HL-60 (cell line): ENCODE results near the gene SPATA31D1.

Experiments
- DNase-seq, 2 experiments: peaks; one replicate each; pipeline ENCODE4 v3.0.0-alpha.2; 2010 to 2020; ENCODE audit warnings: low read depth in 1 of 2, low spot score in 1 of 2
- H3K27ac ChIP-seq: fragments of 250-450 bp; sonication (Bioruptor Pico); replicated peaks from 2 replicates; pipeline ENCODE4 v1.5.1; 2020; ENCODE audit warnings: mild to moderate bottlenecking, moderate library complexity
- H3K27me3 ChIP-seq: fragments of 250-450 bp; sonication (Bioruptor Pico); 2 replicates; pipeline ENCODE4 v1.5.1; 2021; ENCODE audit warnings: mild to moderate bottlenecking, moderate library complexity; ENCODE audit not compliant: insufficient read depth, poor library complexity, severe bottlenecking
- H3K4me3 ChIP-seq: replicated peaks from 2 replicates; pipeline ENCODE4 v1.5.1; 2011; ENCODE audit warnings: mild to moderate bottlenecking, control low read depth, low read length; ENCODE audit not compliant: insufficient read depth
- GABPA ChIP-seq: IDR thresholded peaks from 2 replicates; pipeline ENCODE4 v1.6.1; 2012; ENCODE audit warnings: low read depth
- POLR2AphosphoS5 ChIP-seq: IDR thresholded peaks from 2 replicates; pipeline ENCODE4 v1.6.1; 2012; ENCODE audit warnings: low read depth
- SPI1 ChIP-seq: IDR thresholded peaks from 2 replicates; pipeline ENCODE4 v1.6.1; 2012; ENCODE audit warnings: low read depth, mild to moderate bottlenecking, borderline replicate concordance
- TF ChIP-seq, protein P1 (sequence below): IDR thresholded peaks from 2 replicates; pipeline ENCODE4 v1.6.1; 2012; ENCODE audit warnings: low read depth; ENCODE audit not compliant: insufficient replicate concordance
- TF ChIP-seq, protein P2 (sequence below): IDR thresholded peaks from one replicate; pipeline ENCODE4 v1.5.1; 2011; ENCODE audit warnings: low read length, control low read depth, inconsistent platforms; ENCODE audit not compliant: insufficient read depth

SPATA31D1 gene

DNA sequence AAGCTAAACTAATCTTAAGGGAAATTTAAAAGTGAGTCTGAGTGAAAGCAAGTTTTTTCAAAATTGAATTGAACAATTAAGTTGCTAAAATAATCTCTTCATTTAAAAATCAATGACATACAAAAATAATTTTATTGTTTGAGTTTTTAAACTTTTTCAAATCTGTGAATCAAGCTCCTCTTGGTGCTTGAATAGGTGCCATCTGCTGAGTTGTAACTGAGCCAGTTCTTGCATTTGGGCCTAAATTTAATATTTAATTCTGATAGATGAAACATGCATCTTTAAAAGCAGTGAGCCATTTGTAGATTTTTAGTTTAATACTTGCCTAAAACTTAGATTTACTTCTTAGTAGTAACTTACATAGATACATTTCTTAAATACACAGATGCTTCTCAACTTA lies 31.8 kb downstream of the SPATA31D1 start:
- Histone ChIP-seq H3K27me3 (no peaks in the 10 kb centered on the region), H3K4me3 (no peak overlapping the region), H3K27ac (no peak overlapping the region)
- DNase-seq, result no peak
- TF ChIP-seq POLR2AphosphoS5 (no peak), GABPA (no peak), SPI1 (no peak)
- TF ChIP-seq, protein P1, sequence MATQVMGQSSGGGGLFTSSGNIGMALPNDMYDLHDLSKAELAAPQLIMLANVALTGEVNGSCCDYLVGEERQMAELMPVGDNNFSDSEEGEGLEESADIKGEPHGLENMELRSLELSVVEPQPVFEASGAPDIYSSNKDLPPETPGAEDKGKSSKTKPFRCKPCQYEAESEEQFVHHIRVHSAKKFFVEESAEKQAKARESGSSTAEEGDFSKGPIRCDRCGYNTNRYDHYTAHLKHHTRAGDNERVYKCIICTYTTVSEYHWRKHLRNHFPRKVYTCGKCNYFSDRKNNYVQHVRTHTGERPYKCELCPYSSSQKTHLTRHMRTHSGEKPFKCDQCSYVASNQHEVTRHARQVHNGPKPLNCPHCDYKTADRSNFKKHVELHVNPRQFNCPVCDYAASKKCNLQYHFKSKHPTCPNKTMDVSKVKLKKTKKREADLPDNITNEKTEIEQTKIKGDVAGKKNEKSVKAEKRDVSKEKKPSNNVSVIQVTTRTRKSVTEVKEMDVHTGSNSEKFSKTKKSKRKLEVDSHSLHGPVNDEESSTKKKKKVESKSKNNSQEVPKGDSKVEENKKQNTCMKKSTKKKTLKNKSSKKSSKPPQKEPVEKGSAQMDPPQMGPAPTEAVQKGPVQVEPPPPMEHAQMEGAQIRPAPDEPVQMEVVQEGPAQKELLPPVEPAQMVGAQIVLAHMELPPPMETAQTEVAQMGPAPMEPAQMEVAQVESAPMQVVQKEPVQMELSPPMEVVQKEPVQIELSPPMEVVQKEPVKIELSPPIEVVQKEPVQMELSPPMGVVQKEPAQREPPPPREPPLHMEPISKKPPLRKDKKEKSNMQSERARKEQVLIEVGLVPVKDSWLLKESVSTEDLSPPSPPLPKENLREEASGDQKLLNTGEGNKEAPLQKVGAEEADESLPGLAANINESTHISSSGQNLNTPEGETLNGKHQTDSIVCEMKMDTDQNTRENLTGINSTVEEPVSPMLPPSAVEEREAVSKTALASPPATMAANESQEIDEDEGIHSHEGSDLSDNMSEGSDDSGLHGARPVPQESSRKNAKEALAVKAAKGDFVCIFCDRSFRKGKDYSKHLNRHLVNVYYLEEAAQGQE, result no peak
- TF ChIP-seq, protein P2, sequence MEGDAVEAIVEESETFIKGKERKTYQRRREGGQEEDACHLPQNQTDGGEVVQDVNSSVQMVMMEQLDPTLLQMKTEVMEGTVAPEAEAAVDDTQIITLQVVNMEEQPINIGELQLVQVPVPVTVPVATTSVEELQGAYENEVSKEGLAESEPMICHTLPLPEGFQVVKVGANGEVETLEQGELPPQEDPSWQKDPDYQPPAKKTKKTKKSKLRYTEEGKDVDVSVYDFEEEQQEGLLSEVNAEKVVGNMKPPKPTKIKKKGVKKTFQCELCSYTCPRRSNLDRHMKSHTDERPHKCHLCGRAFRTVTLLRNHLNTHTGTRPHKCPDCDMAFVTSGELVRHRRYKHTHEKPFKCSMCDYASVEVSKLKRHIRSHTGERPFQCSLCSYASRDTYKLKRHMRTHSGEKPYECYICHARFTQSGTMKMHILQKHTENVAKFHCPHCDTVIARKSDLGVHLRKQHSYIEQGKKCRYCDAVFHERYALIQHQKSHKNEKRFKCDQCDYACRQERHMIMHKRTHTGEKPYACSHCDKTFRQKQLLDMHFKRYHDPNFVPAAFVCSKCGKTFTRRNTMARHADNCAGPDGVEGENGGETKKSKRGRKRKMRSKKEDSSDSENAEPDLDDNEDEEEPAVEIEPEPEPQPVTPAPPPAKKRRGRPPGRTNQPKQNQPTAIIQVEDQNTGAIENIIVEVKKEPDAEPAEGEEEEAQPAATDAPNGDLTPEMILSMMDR, result no peak

DNA sequence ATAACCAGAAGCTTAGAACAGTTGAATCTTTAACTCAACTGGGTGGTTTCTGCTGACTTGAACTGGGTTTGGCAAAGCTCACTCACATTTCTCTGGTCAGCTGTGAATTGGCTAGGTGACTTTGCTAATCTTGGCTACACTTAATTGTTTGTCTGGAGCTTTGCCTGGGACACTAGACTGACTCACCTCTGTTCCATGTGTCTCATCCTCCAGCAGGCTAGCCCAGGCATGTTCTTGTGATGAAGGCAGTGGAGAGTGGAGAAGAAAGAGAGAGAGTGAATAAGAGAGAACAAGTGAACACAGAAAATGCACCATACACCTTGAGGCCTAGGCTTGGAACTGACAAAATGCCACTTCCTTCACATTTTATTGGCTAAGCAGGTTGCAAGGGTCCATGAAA lies 32.6 kb downstream of the SPATA31D1 start:
- no peak for DNase-seq
- no peak overlapping the region for H3K4me3 ChIP-seq
- H3K27ac ChIP-seq, result no peak overlapping the region
- TF ChIP-seq, protein P1, result no peak
- TF ChIP-seq SPI1 (no peak), GABPA (no peak), POLR2AphosphoS5 (no peak)
- TF ChIP-seq, protein P2, result no peak
- no peaks in the 10 kb centered on the region for H3K27me3 ChIP-seq

DNA sequence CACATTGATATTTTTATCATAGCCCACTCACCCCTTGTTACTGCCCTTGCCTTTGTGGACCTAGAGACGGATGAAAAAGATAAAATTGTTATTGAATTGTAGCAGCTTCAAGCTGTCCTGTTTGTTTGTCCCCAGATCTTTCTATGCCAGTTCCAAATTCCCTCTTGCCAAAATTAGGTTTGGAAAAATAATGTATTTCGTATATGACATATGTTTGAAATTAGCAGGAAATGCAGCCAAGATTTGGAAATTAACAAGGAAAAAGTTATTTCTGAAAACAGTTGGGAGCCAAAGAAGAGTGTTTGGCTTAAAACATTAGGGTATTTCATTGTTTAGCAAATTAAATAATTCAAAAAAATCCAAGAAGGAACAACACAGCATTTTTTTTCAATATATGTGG lies 33.5 kb downstream of the SPATA31D1 start:
- H3K4me3 ChIP-seq, result no peak overlapping the region
- DNase-seq, result no peak
- no peaks in the 10 kb centered on the region for H3K27me3 ChIP-seq
- TF ChIP-seq GABPA (no peak), SPI1 (no peak), POLR2AphosphoS5 (no peak)
- TF ChIP-seq, protein P2, result no peak
- TF ChIP-seq, protein P1, result no peak
- H3K27ac ChIP-seq, result no peak overlapping the region
